ENCODE results near the gene RGS14. TPM values are rescaled to one million over a fixed set of nuclear protein-coding genes. Genes with fewer than 3 reads are reported as not detected.

RGS14 gene
- polyA plus RNA-seq, 1 donor (not counting 4 experiments of a cell fraction or from before 2014, with no cell fraction given), result 8.6 TPM

GRCh38 chr5:177313561-177314259 is 44.0 kb upstream of the RGS14 start:
- Histone ChIP-seq H3K27me3 (ENCODE audit: control insufficient read depth, extremely low read depth, insufficient read depth, low read length) (no peaks in the 10 kb centered on the region), H3K27ac (ENCODE audit: control insufficient read depth, insufficient read depth, low read length) (no peak overlapping the region), H3K9me3 (ENCODE audit: control insufficient read depth, low read depth, low read length) (no peaks in the 10 kb centered on the region), H3K4me3 (ENCODE audit: control insufficient read depth in 2 of 3, extremely low read depth in 1 of 3, insufficient read depth in 2 of 3, low read depth in 1 of 3, low read length in 3 of 3) (no peak overlapping the region), H3K4me2 (ENCODE audit: control insufficient read depth, extremely low read depth, insufficient read depth, low read depth, low read length) (no peak overlapping the region), H3K79me2 (ENCODE audit: control insufficient read depth, insufficient read depth, low read length) (no peaks in the 10 kb centered on the region), H3K9me1 (ENCODE audit: control insufficient read depth, extremely low read depth, insufficient read depth, low read length) (peaks cover 3% of the 10 kb centered on the region), H4K20me1 (ENCODE audit: control insufficient read depth, extremely low read depth, insufficient read depth, low read length) (no peaks in the 10 kb centered on the region), H3K4me1 (ENCODE audit: control insufficient read depth, extremely low read depth, insufficient read depth, low read length) (peaks cover 18% of the 10 kb centered on the region), H3K9ac (ENCODE audit: control insufficient read depth, extremely low read depth, insufficient read depth, low read length) (no peak overlapping the region), H2AFZ (ENCODE audit: control insufficient read depth, low read length) (no peak overlapping the region), H3K36me3 (ENCODE audit: control insufficient read depth in 2 of 2, extremely low read depth in 1 of 2, insufficient read depth in 2 of 2, low read length in 2 of 2) (no peaks in the 10 kb centered on the region)
- DNase-seq (ENCODE audit: low read depth, low spot score), result no peak
- dilution Hi-C loops (cut with MboI; ENCODE audit: extremely low pct_ligation_motif_present, low sequenced_read_pairs), result no loop called here
- TF ChIP-seq EZH2 (IDR thresholded peaks at IDR 0.05; ENCODE audit: low read length) (no peak), CTCF (optimal IDR thresholded peaks at IDR 0.05 in 1 of 3, IDR thresholded peaks at IDR 0.05 in 1 of 3, conservative IDR thresholded peaks at IDR 0.05 in 1 of 3; ENCODE audit: extremely low read depth in 1 of 3, insufficient read depth in 2 of 3, low read length in 3 of 3) (no peak)
- no peak for FAIRE-seq

- H3K27ac ChIP-seq (ENCODE audit: control insufficient read depth, insufficient read depth, low read length), result no peak overlapping the region
- no peaks in the 10 kb centered on the region for H3K36me3 ChIP-seq (ENCODE audit: control insufficient read depth in 2 of 2, extremely low read depth in 1 of 2, insufficient read depth in 2 of 2, low read length in 2 of 2)
- H3K79me2 ChIP-seq (ENCODE audit: control insufficient read depth, insufficient read depth, low read length), result no peaks in the 10 kb centered on the region
- DNase-seq (ENCODE audit: low read depth, low spot score), result no peak
- no peaks in the 10 kb centered on the region for H3K9me3 ChIP-seq (ENCODE audit: control insufficient read depth, low read depth, low read length)
- H3K4me3 ChIP-seq (ENCODE audit: control insufficient read depth in 2 of 3, extremely low read depth in 1 of 3, insufficient read depth in 2 of 3, low read depth in 1 of 3, low read length in 3 of 3), result no peak overlapping the region
- TF ChIP-seq EZH2 (IDR thresholded peaks at IDR 0.05; ENCODE audit: low read length) (no peak), CTCF (optimal IDR thresholded peaks at IDR 0.05 in 1 of 3, IDR thresholded peaks at IDR 0.05 in 1 of 3, conservative IDR thresholded peaks at IDR 0.05 in 1 of 3; ENCODE audit: extremely low read depth in 1 of 3, insufficient read depth in 2 of 3, low read length in 3 of 3) (no peak)
- dilution Hi-C loops (cut with MboI; ENCODE audit: extremely low pct_ligation_motif_present, low sequenced_read_pairs), result no loop called here
- H4K20me1 ChIP-seq (ENCODE audit: control insufficient read depth, extremely low read depth, insufficient read depth, low read length), result no peaks in the 10 kb centered on the region
- peaks cover 18% of the 10 kb centered on the region for H3K4me1 ChIP-seq (ENCODE audit: control insufficient read depth, extremely low read depth, insufficient read depth, low read length)
- no peaks in the 10 kb centered on the region for H3K27me3 ChIP-seq (ENCODE audit: control insufficient read depth, extremely low read depth, insufficient read depth, low read length)
- no peak overlapping the region for H2AFZ ChIP-seq (ENCODE audit: control insufficient read depth, low read length)
- no peak overlapping the region for H3K4me2 ChIP-seq (ENCODE audit: control insufficient read depth, extremely low read depth, insufficient read depth, low read depth, low read length)
- peaks cover 3% of the 10 kb centered on the region for H3K9me1 ChIP-seq (ENCODE audit: control insufficient read depth, extremely low read depth, insufficient read depth, low read length)
- no peak overlapping the region for H3K9ac ChIP-seq (ENCODE audit: control insufficient read depth, extremely low read depth, insufficient read depth, low read length)
- FAIRE-seq, result no peak
Measured at GRCh38 chr5:177314376-177315342, 43.1 kb upstream of the RGS14 start.
